Right renal cortex interstitium (tissue), 3 donors: ENCODE data around the gene OBSCN. TPM values are rescaled to one million over a fixed set of nuclear protein-coding genes. Genes with fewer than 3 reads are reported as not detected.
"Not testable (repeated sequence)": the region's sequence is repeated elsewhere in the genome, so short reads cannot be mapped to it uniquely, and the experiment has no call there.

ENCODE experiments used
- DNase-seq, 3 donors: peaks; one replicate each; pipeline ENCODE4 v3.0.0-alpha.2; 2013; ENCODE audit warnings: low read depth in 3 of 3, low spot score in 2 of 3
- polyA plus RNA-seq, 3 donors: library from polyadenylated mRNA; unstranded; fragments of 120-200 nt; gene quantifications; one replicate each; pipeline ENCODE4 v1.2.1, GENCODE V29; 2013; ENCODE audit not compliant: insufficient read length in 3 of 3

The OBSCN gene
- polyA plus RNA-seq, 3 donors, result 20.2 to 22.0 (median 20.9) TPM

DNA sequence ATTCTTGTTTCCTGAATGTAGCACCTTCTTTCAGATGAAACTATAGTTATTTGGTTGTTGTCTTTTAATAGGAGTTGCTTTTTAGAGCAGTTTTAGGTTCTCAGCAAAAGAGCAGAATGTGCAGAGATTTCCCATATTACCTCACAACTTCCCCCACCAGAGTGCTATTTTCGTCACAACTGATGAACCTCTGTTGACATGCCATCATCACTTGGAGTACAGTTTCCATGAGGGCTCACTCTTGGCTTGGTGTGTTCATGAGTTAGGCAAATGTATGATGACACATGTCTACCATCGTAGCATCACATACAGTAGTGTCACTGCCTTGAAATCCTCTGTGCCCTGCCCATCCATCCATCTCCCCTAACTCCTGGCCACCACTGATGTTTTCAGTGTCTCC lies 38.5 kb upstream of the OBSCN start:
- no peak for DNase-seq

DNA sequence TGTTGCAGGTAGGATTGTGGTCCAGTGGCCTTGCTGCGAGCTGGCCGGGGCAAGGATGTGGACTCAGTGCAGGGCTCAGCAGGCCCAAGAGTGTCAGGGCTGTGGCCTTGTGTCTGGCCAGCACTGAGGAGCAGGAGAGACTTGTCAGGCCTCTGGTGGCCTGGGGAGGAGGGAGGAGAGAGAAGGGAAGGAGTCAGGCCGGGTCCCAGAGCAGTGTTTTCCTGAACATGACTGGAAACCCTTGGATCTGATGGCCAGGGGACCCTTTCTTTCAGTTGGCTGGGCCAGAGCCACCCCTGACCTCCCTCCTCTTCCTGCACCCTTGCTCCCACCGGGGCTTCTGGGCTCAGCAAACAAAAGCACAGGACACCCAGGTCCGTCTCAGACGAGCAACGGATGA lies 37.2 kb upstream of the OBSCN start:
- DNase-seq, result no peak

DNA sequence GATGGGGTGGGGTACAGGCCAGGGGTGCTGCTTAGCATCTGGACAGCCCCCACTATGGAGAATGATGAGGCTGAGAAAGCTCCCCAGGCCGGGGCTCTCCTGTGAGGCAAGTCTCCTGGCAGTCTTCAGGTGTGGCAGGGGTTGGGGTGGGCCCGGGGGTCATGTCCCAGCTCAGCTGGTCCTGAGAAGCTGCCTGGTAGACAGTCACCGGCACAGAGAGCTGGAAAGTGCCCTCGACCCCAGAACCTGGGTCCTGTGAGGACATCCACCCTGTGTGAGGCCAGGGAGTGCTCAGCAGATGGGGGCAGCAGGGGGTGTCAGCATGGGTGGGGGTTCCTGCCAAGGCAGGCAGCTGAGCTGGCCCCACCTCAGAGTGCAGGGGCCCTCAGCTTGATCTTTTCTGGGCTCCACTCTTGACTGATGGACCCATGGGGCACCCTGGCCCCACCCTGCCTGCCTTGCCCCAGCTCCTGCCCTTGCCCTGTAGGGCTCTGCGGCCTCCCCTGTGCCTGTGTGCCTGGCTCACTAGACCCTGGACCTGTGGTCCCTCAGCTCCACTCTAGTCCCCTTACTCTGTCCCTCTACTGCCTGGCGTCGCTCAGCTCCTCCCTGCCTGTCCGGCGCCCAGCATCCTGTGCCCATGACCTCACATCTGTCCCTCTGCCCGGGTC lies 36.5 kb upstream of the OBSCN start:
- DNase-seq, result no peak

GRCh38 chr1:228172591-228173527 lies 35.0 kb upstream of the OBSCN start:
- no peak for DNase-seq

DNA sequence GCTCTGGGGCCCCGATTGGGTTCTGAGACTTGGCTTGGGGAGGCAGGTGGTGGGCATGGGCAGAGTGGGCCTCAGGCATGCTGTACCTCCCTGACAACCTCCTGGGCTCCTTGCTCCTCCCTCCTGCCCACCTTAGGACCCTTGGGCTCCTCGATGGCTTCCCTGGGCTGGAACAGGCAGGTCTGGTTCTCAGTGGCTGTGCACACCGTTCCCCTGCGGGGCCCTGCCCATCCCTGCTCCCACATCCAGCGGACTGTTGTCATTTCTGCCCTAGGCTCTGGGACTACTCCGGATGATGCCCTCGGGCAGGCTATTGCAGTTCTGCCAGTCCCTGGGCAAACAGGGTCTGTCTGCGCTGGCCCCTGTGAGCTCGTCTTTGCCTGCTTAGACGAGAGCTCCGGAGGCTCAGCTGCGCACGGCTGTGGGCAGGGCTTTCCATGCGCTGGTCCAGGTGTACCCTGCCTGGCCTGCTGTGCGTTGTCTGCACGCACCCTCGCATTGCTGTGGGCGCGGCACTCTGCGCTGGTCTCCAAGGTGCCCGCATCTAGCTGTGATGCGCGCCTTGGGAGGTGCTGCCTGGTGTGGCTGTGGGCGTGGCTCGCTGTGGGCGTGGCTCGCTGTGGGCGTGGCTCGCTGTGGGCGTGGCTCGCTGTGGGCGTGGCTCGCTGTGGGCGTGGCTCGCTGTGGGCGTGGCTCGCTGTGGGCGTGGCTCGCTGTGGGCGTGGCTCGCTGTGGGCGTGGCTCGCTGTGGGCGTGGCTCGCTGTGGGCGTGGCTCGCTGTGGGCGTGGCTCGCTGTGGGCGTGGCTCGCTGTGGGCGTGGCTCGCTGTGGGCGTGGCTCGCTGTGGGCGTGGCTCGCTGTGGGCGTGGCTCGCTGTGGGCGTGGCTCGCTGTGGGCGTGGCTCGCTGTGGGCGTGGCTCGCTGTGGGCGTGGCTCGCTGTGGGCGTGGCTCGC lies 34.0 kb upstream of the OBSCN start:
- DNase-seq, result not testable (repeated sequence)

- DNase-seq, result no peak
These were observed 33.1 kb upstream of the OBSCN start for GRCh38 chr1:228174482-228175315.

DNA sequence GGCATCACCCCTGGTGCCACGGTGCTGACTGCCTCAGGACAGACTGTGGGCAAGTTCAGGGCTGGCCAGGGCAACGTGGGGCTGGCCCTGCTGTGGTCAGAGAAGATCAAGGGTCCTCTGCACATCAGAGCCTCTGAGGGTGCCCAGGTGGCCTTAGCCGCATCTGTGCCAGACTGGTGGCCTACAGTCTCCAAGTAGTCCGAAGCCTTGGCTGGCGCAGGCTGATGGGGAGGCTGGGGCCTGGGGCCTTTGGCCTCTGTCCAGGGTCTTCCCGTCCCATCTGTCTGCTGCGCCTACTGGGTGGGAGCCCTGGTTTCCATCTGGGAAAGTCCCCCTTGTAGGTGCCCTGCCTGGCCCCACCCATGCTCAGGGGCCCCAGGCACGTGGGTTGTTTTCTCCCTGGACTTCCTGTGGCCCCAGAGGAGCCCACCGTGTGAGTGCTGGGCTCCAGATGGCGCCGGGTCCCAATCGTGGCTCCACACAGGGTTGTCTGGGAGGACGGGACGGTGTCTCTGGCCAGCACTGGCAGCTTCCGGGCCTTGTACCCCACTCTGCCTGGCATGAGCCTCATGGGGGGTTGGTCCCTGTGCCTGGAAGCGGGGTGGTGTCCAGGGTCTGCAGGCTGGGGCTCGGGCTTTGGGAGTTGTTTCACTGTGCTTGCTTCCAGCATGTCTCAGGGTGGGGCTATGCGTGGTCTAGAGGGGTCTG lies 32.4 kb upstream of the OBSCN start:
- no peak for DNase-seq

- no peak for DNase-seq
These were observed 31.8 kb upstream of the OBSCN start for GRCh38 chr1:228176024-228176395.

DNA sequence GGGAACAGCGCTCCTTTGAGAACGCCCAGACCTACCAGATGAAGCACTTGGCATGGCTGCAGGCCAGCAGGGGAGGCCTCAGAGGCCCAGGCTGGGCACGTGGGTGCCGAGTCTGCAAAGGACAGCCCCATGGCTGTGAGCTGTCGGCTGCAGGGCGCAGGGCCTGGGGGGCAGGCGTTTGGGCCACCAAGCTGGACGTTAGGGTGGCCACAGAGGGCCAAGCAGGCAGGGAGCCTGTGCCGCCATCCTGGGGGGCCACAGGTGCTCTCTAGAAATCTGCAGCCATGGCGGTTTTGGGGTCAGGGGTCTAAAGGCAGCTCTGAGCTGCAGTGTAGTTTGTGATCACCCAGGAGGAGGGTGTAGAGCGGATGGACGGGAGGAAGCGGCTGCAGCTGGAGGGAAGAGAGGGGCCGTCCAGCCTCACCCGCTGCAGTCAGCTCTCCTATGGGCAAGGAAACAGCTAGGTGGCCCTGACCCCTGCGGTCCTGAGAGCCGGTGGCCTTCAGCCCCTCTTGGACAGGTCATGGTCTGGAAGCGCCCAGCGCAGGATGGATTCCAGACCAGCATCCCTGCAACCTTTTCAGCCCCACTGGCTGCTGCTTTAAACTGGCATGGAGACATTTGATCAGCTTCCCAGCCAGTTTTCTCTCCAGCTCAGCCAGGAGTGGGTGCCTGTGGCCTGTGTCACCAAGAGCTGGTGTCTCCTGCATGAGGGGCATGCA lies 31.2 kb upstream of the OBSCN start:
- no peak for DNase-seq

DNA sequence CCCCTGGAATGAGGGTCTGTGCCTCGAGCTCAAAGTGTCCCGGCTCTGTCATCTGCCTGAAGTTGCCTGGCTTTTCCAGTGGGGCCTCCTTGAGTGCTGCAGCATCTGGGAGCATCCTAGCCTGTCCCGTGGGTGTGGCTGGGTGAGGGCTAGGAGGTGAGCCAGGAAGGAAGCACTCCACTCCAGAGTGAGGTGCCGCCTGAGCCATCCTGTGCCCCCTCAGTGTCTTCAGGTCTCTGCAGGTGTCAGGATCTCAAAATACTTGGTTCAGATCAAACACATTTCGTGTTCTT lies 30.7 kb upstream of the OBSCN start:
- no peak for DNase-seq

- no peak for DNase-seq
These were observed 29.8 kb upstream of the OBSCN start for GRCh38 chr1:228177721-228178710.

GRCh38 chr1:228178737-228179684 lies 28.8 kb upstream of the OBSCN start:
- DNase-seq, result no peak

GRCh38 chr1:228180271-228180958 lies 27.4 kb upstream of the OBSCN start:
- no peak for DNase-seq

GRCh38 chr1:228180959-228181644 lies 26.7 kb upstream of the OBSCN start:
- DNase-seq, result no peak

DNA sequence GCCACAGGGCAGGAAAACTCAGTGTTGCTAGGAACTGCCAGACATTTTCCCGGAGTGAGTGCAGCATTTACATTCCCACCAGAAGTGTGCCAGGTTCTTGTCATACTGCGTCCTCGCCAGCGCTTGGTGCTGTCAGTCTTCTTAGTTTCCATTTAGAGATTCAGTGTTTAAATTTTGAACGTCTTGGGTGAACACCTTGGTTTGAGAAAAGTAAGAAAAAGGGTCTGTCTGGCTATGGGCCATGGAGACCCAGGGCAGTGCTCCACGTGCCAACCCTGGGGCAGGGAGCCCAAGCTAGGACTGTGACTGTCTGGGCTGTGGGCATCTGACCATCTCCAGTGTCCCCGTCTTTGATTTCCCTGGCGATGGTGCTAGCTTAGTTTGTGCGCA lies 26.2 kb upstream of the OBSCN start:
- DNase-seq, result no peak
